ENCODE measurements around the gene UGT1A1. TPM values are rescaled to one million over a fixed set of nuclear protein-coding genes. Genes with fewer than 3 reads are reported as not detected.
"Not testable (repeated sequence)": the region's sequence is repeated elsewhere in the genome, so short reads cannot be mapped to it uniquely, and the experiment has no call there.

Gene UGT1A1
- total RNA-seq, 2 donors from 2014 or later, result not detected

GRCh38 chr2:233747283-233747544, 12.9 kb upstream of the UGT1A1 start:
- no peak overlapping the region for H3K27ac Mint-ChIP-seq
- peaks cover 31% of the 10 kb centered on the region for H3K27me3 Mint-ChIP-seq
- no peak overlapping the region for H3K4me3 Mint-ChIP-seq
- H3K4me1 Mint-ChIP-seq, result no peaks in the 10 kb centered on the region
- no peak for ATAC-seq (replicated peaks)
- no peaks in the 10 kb centered on the region for H3K36me3 Mint-ChIP-seq (ENCODE audit: low read depth)
- H3K9me3 Mint-ChIP-seq, result peaks cover 7% of the 10 kb centered on the region

- not testable (repeated sequence) for ATAC-seq (replicated peaks); H3K27ac Mint-ChIP-seq; H3K9me3 Mint-ChIP-seq; H3K36me3 Mint-ChIP-seq (ENCODE audit: low read depth); H3K4me3 Mint-ChIP-seq; H3K4me1 Mint-ChIP-seq
- peaks cover 39% of the 10 kb centered on the region for H3K27me3 Mint-ChIP-seq
Measured at GRCh38 chr2:233750689-233751088, 9.4 kb upstream of the UGT1A1 start.

- not testable (repeated sequence) for H3K9me3 Mint-ChIP-seq; H3K4me3 Mint-ChIP-seq; H3K27ac Mint-ChIP-seq; H3K4me1 Mint-ChIP-seq; ATAC-seq (replicated peaks); H3K36me3 Mint-ChIP-seq (ENCODE audit: low read depth)
- H3K27me3 Mint-ChIP-seq, result peaks cover 39% of the 10 kb centered on the region
Measured at GRCh38 chr2:233751212-233752009, 8.7 kb upstream of the UGT1A1 start.

GRCh38 chr2:233754872-233755611, 5.0 kb upstream of the UGT1A1 start:
- Mint-ChIP-seq H3K9me3 (peaks cover 4% of the 10 kb centered on the region), H3K27me3 (peaks cover 14% of the 10 kb centered on the region), H3K4me3 (no peak overlapping the region), H3K36me3 (ENCODE audit: low read depth) (no peaks in the 10 kb centered on the region), H3K4me1 (no peaks in the 10 kb centered on the region), H3K27ac (no peak overlapping the region)
- no peak for ATAC-seq (replicated peaks)

GRCh38 chr2:233756429-233757081, 3.5 kb upstream of the UGT1A1 start:
- Mint-ChIP-seq H3K9me3 (peaks cover 3% of the 10 kb centered on the region), H3K27me3 (peaks cover 12% of the 10 kb centered on the region), H3K4me1 (no peaks in the 10 kb centered on the region), H3K27ac (no peak overlapping the region), H3K4me3 (no peak overlapping the region), H3K36me3 (ENCODE audit: low read depth) (no peaks in the 10 kb centered on the region)
- no peak for ATAC-seq (replicated peaks)

DNA sequence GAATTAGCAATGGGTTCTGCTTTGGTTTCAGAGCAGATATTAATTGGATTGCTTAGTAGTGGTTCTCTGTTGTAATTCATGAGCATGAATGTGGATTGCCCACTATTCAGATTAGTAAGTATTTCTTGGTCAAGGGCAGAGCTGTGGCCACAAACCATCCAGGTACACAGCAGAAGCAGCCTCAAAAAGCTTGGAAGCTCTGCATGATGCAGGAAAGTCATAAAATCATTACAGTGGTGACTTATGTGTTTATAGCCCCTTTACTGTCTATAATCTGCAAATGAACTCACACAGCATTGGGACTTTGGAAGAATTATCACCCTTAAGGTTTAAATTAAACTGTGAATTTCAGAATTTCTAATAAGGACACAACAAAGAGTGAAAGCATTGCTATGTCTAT, 1.9 kb upstream of the UGT1A1 start:
- no peak for ATAC-seq (replicated peaks)
- Mint-ChIP-seq H3K4me3 (no peak overlapping the region), H3K4me1 (no peaks in the 10 kb centered on the region)

DNA sequence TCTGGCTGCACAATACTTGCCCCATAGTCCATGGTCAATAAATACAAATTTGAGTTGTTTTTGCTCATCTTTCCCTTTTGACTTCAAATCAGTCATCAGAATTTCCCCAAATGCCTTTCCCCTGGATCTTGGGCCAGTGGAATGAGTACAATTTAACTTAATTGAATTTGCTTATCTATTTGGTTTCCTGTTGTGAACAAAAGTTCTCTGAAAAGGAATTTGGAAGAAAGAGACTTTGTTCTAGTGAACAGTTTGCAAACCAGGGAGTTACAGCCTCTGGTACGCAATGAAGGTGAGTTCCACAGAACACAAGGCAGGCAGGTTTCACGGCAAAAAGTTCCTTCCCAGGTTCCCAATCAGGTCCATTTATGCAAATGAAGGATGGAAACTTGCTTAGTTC, 1.2 kb upstream of the UGT1A1 start:
- H3K27me3 Mint-ChIP-seq, result peaks cover 9% of the 10 kb centered on the region
- no peak overlapping the region for H3K27ac Mint-ChIP-seq
- no peak for ATAC-seq (replicated peaks)
- H3K36me3 Mint-ChIP-seq (ENCODE audit: low read depth), result no peaks in the 10 kb centered on the region
- no peaks in the 10 kb centered on the region for H3K4me1 Mint-ChIP-seq
- no peak overlapping the region for H3K4me3 Mint-ChIP-seq
- no peaks in the 10 kb centered on the region for H3K9me3 Mint-ChIP-seq

More for the DNA sequence above, 1.9 kb upstream of the UGT1A1 start:
- Mint-ChIP-seq H3K27ac (no peak overlapping the region), H3K27me3 (peaks cover 8% of the 10 kb centered on the region), H3K36me3 (ENCODE audit: low read depth) (no peaks in the 10 kb centered on the region), H3K9me3 (no peaks in the 10 kb centered on the region)

DNA sequence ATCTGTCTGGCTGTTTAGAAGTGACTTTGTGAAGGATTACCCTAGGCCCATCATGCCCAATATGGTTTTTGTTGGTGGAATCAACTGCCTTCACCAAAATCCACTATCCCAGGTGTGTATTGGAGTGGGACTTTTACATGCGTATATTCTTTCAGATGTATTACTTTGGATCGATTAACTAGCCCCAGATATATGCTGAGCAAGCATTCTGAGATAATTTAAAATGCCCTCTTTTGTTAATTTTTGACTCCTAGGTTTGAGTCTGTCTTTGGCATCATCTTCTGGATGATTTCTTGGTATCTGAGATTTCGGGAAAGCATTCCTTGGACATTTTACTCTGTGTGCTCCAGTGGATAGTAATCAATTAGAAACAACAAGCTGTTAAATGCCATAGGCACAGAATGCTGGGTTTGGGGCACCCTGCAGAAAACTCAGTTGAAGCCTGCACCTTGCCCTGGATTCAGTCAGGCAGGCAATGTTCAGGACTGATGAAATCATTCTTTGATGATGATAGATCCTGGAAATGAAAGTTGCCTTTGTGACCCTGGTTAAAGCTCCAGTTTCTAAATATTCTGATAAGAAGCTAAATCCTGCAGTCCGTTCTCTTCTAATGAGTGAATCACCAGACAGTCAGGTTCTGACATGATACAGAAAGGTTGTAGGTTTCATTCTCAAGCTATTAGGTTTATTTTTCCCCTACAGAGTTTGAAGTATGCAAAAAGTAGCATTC, 1.1 kb downstream of the UGT1A1 start:
- H3K9me3 Mint-ChIP-seq, result no peaks in the 10 kb centered on the region
- no peak for ATAC-seq (replicated peaks)

DNA sequence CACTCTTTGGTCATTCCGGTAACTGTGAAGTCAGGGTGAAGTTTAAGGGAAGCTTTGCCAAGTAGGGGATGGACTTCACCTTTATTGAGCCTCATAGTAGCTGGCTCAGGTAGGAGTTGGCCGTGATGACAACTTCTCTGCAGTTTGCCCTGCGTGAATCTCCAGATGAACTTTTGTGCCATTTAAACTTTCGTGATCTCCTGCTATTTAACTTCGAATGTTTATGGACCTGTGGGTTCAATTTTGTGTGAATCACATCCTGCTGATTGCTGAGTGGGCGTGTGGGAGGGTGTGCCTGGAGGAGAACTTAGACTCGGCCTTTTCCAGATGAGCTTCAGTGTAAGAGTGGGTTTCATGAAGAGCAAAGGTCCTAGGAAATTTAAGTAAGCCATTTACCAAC, 4.2 kb downstream of the UGT1A1 start:
- Mint-ChIP-seq H3K4me3 (no peak overlapping the region), H3K4me1 (peaks cover 5% of the 10 kb centered on the region), H3K36me3 (ENCODE audit: low read depth) (no peaks in the 10 kb centered on the region), H3K27me3 (peaks cover 33% of the 10 kb centered on the region), H3K27ac (no peak overlapping the region), H3K9me3 (no peaks in the 10 kb centered on the region)
- ATAC-seq (replicated peaks), result no peak

More for the DNA sequence above, 1.1 kb downstream of the UGT1A1 start:
- peaks cover 5% of the 10 kb centered on the region for H3K4me1 Mint-ChIP-seq
- no peak overlapping the region for H3K4me3 Mint-ChIP-seq
- no peak overlapping the region for H3K27ac Mint-ChIP-seq
- H3K36me3 Mint-ChIP-seq (ENCODE audit: low read depth), result no peaks in the 10 kb centered on the region
- H3K27me3 Mint-ChIP-seq, result peaks cover 24% of the 10 kb centered on the region

GRCh38 chr2:233764761-233765160, 4.7 kb downstream of the UGT1A1 start:
- no peak for ATAC-seq (replicated peaks)
- Mint-ChIP-seq H3K27ac (no peak overlapping the region), H3K36me3 (ENCODE audit: low read depth) (no peaks in the 10 kb centered on the region), H3K9me3 (no peaks in the 10 kb centered on the region), H3K4me3 (no peak overlapping the region), H3K27me3 (peaks cover 35% of the 10 kb centered on the region), H3K4me1 (peaks cover 5% of the 10 kb centered on the region)

DNA sequence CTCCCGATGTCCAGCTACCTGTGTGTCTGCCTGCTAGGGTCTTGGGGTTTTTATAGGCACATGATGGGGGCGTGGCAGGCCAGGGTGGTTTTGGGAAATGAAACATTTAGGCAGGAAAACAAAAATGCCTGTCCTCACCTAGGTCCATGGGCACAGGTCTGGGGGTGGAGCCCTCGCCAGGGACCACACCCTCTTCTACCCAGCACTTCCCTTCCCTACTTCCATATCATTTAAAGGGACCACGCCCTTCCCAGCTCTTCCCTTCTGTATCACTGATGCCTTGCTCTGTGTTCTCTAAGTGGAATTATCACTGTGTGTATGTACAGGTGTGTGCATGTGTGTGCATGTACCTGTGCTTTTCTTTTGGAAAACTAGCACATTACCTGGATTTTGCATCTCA, 6.3 kb downstream of the UGT1A1 start:
- no peak overlapping the region for H3K4me3 Mint-ChIP-seq
- H3K27me3 Mint-ChIP-seq, result peaks cover 38% of the 10 kb centered on the region
- H3K27ac Mint-ChIP-seq, result no peak overlapping the region
- H3K4me1 Mint-ChIP-seq, result peaks cover 5% of the 10 kb centered on the region
- no peaks in the 10 kb centered on the region for H3K9me3 Mint-ChIP-seq
- ATAC-seq (replicated peaks), result no peak
- H3K36me3 Mint-ChIP-seq (ENCODE audit: low read depth), result no peaks in the 10 kb centered on the region

- Mint-ChIP-seq H3K27ac (no peak overlapping the region), H3K9me3 (no peaks in the 10 kb centered on the region), H3K36me3 (ENCODE audit: low read depth) (no peaks in the 10 kb centered on the region), H3K4me3 (no peak overlapping the region), H3K4me1 (peaks cover 5% of the 10 kb centered on the region), H3K27me3 (peaks cover 40% of the 10 kb centered on the region)
- ATAC-seq (replicated peaks), result no peak
Measured at GRCh38 chr2:233768076-233768475, 8.0 kb downstream of the UGT1A1 start.

GRCh38 chr2:233769260-233769659, 9.2 kb downstream of the UGT1A1 start:
- Mint-ChIP-seq H3K36me3 (ENCODE audit: low read depth) (no peaks in the 10 kb centered on the region), H3K9me3 (no peaks in the 10 kb centered on the region), H3K27me3 (peaks cover 30% of the 10 kb centered on the region), H3K4me3 (no peak overlapping the region), H3K27ac (no peak overlapping the region), H3K4me1 (peaks cover 3% of the 10 kb centered on the region)
- ATAC-seq (replicated peaks), result no peak

- no peak for ATAC-seq (replicated peaks)
- peaks cover 15% of the 10 kb centered on the region for H3K27me3 Mint-ChIP-seq
- H3K27ac Mint-ChIP-seq, result no peak overlapping the region
- H3K9me3 Mint-ChIP-seq, result peaks cover 4% of the 10 kb centered on the region
- no peaks in the 10 kb centered on the region for H3K4me1 Mint-ChIP-seq
- no peak overlapping the region for H3K4me3 Mint-ChIP-seq
- H3K36me3 Mint-ChIP-seq (ENCODE audit: low read depth), result no peaks in the 10 kb centered on the region
Measured at GRCh38 chr2:233772153-233772552, 12.1 kb downstream of the UGT1A1 start.

Data from activated T-helper 17 cell treated with anti-CD3 and anti-CD28 coated beads, Interleukin-2, amount 50 U/mL, for 72 hours (primary cell).